Measurements from ENCODE around the gene IZUMO4. TPM values are rescaled to one million over a fixed set of nuclear protein-coding genes. Genes with fewer than 3 reads are reported as not detected.
A peak's percentile ranks its signal among the peaks of the same experiment; 100 is the strongest.
"Not testable (repeated sequence)": the region's sequence is repeated elsewhere in the genome, so short reads cannot be mapped to it uniquely, and the experiment has no call there.

IZUMO4 gene
- total and polyA plus RNA-seq, 8 donors, result 5.2 to 42.2 (median 8.1) TPM

DNA sequence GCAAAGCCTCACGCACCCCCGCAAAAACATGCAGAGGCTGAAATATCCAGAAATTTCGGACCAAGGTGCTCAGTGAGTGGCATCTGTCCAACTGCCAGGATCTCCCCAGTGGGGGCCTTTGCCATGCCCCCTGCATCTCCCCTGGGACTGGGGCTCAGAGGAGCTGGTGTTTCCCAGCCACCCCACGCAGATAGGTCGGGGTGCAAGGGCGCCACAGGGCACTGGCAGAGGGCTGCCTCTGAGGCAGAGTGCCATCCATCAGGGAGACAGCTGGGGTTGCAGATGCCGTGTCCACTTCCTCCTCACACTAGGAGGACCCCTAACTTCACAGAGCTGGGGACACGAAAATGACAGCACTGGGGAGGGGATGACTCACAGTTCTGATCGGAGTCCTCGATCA lies 26.3 kb downstream of the IZUMO4 start:
- TF ChIP-seq, protein P1, sequence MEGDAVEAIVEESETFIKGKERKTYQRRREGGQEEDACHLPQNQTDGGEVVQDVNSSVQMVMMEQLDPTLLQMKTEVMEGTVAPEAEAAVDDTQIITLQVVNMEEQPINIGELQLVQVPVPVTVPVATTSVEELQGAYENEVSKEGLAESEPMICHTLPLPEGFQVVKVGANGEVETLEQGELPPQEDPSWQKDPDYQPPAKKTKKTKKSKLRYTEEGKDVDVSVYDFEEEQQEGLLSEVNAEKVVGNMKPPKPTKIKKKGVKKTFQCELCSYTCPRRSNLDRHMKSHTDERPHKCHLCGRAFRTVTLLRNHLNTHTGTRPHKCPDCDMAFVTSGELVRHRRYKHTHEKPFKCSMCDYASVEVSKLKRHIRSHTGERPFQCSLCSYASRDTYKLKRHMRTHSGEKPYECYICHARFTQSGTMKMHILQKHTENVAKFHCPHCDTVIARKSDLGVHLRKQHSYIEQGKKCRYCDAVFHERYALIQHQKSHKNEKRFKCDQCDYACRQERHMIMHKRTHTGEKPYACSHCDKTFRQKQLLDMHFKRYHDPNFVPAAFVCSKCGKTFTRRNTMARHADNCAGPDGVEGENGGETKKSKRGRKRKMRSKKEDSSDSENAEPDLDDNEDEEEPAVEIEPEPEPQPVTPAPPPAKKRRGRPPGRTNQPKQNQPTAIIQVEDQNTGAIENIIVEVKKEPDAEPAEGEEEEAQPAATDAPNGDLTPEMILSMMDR (IDR thresholded peaks at IDR 0.05), result no peak
- Histone ChIP-seq H3K36me3 (peaks cover 0 to 86% (median 30%) of the 10 kb centered on the region in 3 donors), H3K4me1 (no peaks in the 10 kb centered on the region)

DNA sequence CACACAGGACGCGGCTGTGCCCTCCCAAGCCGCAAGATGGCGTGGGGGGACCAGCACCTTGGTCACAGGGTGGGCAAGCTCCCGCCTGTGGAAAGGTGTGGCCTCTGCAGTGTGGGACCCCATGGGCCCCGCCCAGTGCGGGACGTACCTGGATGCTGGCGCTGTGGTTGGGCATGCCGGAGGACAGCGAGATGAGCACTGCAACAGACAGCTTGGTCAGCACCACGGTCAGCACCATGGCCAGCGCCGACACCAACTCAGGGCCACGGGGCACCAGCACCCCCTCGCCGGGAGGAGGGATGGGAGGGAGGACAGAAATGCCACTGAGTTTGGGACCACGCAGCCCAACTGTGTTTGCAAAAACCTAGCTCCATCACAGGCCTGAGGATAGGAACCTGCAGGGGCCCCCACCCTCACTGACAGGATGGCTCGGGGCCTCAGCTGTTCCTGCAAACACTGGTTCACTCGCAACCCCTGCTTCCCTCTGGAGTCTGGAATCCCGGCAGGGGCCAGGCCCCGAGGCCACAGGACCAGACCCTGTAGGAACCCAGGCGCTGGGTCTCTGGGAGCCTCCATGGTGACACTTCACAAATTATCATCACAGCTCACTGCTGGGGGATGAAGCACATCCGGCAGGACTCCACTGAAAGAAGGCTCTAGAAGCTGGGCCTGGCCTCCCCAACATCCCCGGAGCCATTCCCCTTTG lies 27.1 kb downstream of the IZUMO4 start:
- H3K27ac ChIP-seq, result no peak overlapping the region
- H3K4me3 ChIP-seq, result no peak overlapping the region
- FAIRE-seq, result no peak
- peaks cover 0 to 80% (median 23%) of the 10 kb centered on the region in 3 donors for H3K36me3 ChIP-seq
- peak in 2 of 6 donors; percentile 42 to 67 for DNase-seq
- ATAC-seq, result peak in 3 of 4 donors; percentile 14 to 19 (median 15)
- TF ChIP-seq, protein P1 (IDR thresholded peaks at IDR 0.05), result no peak
- no peaks in the 10 kb centered on the region for H3K4me1 ChIP-seq
- intact Hi-C loops (cut with DNase I), result no loop called here
- H3K27me3 ChIP-seq, result no peaks in the 10 kb centered on the region
- no peaks in the 10 kb centered on the region for H3K9me3 ChIP-seq
- 85 to 91% methylated on average over 24 to 25 of the region's 25 CpGs for WGBS, 2 donors

More for the DNA sequence above, 26.3 kb downstream of the IZUMO4 start:
- DNase-seq (no peak), ATAC-seq (no peak), FAIRE-seq (no peak)
- Histone ChIP-seq H3K27ac (no peak overlapping the region), H3K9me3 (no peaks in the 10 kb centered on the region), H3K27me3 (no peaks in the 10 kb centered on the region), H3K4me3 (no peak overlapping the region)
- 96% methylated on average over 10 of the region's 10 CpGs for WGBS, 2 donors
- intact Hi-C loops (cut with DNase I), result no loop called here

DNA sequence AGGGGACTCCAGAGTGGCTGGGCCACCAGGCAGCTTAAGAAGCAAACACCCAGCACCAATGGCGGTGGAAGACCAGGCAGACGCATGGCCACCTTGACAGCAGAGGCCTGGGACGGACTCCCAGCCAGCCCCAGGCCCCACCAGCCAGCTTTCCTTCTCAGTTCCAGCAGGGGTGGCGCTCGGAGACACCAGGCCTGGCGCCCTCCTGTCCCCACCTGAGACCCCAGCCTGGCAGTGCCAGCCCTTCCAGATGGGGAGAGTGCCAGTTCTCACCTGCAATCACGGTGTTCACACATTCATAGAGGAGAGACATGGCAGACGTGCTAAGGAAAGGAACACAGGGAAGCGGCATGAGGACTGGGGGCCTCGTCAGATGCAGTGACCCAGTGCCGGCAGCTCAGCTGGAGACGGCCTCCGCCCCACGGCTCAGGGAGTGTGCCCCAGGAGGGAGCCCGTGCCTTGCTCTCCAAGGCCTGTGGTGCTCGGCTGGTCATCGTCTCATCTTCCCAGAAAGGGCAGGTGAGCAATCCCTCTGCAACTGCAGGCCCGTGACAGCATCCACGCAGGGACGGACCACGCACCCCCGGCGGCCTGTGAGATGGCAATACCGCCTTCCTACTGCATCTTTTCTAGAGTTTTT lies 30.3 kb downstream of the IZUMO4 start:
- ATAC-seq (no peak), FAIRE-seq (no peak), DNase-seq (peak in 1 of 6 donors; percentile 62)
- H3K36me3 ChIP-seq, result peaks cover 0 to 72% (median 4%) of the 10 kb centered on the region in 3 donors
- H3K27me3 ChIP-seq, result no peaks in the 10 kb centered on the region
- intact Hi-C loops (cut with DNase I), result no loop called here
- TF ChIP-seq, protein P1 (IDR thresholded peaks at IDR 0.05), result no peak
- no peaks in the 10 kb centered on the region for H3K9me3 ChIP-seq
- H3K27ac ChIP-seq, result no peak overlapping the region
- H3K4me1 ChIP-seq, result no peaks in the 10 kb centered on the region
- H3K4me3 ChIP-seq, result no peak overlapping the region
- whole genome bisulfite sequencing, 2 donors, result 94 to 95% methylated on average over 24 of the region's 24 CpGs

DNA sequence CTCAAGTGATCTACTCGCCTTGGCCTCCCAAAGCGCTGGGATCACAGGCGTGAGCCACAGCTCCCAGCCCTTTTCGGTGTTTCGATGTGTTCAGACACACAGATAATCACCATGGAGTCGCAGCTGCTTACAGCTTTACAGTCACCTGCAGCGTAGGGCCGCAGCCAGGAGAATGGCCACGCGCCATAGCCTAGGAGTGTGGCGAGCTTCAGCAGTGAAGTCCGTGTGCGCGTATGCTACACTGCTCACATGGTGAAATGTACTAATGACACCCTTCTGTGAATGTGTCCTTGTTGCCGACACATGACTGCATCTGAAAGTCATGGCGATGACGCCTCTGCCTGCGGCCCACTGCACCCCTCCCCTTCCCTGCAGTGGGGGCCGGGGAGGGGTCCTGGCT lies 31.0 kb downstream of the IZUMO4 start:
- DNase-seq (no peak), ATAC-seq (peak in 2 of 4 donors; percentile 28 to 42), FAIRE-seq (no peak)
- Histone ChIP-seq H3K27ac (no peak overlapping the region), H3K4me3 (no peak overlapping the region), H3K36me3 (peaks cover 0 to 69% (median 4%) of the 10 kb centered on the region in 3 donors), H3K27me3 (no peaks in the 10 kb centered on the region), H3K9me3 (no peaks in the 10 kb centered on the region), H3K4me1 (no peaks in the 10 kb centered on the region)
- TF ChIP-seq, protein P1 (IDR thresholded peaks at IDR 0.05), result no peak
- intact Hi-C loops (cut with DNase I), result no loop called here
- WGBS, 2 donors, result 78% methylated on average over 19 of the region's 19 CpGs

DNA sequence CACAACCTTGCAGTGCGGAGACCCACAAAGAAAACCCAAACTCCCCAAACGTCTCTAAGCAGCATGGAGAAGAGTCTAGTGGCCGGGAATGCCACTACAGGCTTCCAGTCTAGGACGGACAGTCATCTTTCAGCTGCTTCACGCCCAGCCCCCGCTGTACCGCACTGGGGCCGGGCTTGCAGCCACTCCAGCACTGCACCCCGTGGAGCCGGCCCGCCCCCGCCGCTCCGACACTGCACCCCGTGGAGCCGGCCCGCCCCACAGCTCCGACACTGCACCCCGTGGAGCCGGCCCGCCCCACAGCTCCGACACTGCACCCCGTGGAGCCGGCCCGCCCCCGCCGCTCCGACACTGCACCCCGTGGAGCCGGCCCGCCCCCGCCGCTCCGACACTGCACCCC lies 31.5 kb downstream of the IZUMO4 start:
- ATAC-seq; H3K9me3 ChIP-seq; intact Hi-C loops (cut with DNase I); H3K27ac ChIP-seq; H3K4me1 ChIP-seq; H3K27me3 ChIP-seq; H3K4me3 ChIP-seq; FAIRE-seq; DNase-seq: not testable (repeated sequence)
- H3K36me3 ChIP-seq, result peaks cover 0 to 64% (median 4%) of the 10 kb centered on the region in 3 donors
- 89 to 94% methylated on average over 24 to 28 of the region's 34 CpGs for WGBS, 2 donors

Measured in pancreas (tissue), 10 donors.